Measurements from ENCODE around the gene CHRNB1.
"Not testable (repeated sequence)": the region's sequence is repeated elsewhere in the genome, so short reads cannot be mapped to it uniquely, and the experiment has no call there.

DNA sequence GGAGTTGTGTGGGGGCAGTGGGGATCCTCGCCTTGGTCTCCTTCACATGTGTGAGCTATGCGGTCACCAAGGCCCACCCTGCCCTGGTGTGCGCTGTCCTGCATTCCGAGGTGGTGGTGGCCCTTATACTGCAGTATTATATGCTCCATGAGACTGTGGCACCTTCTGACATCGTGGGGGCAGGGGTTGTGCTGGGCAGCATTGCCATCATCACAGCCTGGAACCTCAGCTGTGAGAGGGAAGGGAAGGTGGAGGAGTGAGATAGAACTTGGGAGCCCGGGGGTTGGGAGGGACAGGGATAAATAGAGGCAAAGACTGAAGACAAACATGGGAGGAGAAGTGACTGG lies 37.9 kb downstream of the CHRNB1 start:
- not testable (repeated sequence) for TF ChIP-seq EZH2phosphoT487 (IDR thresholded peaks at IDR 0.05; ENCODE audit: borderline replicate concordance, low read depth, low read length)
- TF ChIP-seq, protein P1, sequence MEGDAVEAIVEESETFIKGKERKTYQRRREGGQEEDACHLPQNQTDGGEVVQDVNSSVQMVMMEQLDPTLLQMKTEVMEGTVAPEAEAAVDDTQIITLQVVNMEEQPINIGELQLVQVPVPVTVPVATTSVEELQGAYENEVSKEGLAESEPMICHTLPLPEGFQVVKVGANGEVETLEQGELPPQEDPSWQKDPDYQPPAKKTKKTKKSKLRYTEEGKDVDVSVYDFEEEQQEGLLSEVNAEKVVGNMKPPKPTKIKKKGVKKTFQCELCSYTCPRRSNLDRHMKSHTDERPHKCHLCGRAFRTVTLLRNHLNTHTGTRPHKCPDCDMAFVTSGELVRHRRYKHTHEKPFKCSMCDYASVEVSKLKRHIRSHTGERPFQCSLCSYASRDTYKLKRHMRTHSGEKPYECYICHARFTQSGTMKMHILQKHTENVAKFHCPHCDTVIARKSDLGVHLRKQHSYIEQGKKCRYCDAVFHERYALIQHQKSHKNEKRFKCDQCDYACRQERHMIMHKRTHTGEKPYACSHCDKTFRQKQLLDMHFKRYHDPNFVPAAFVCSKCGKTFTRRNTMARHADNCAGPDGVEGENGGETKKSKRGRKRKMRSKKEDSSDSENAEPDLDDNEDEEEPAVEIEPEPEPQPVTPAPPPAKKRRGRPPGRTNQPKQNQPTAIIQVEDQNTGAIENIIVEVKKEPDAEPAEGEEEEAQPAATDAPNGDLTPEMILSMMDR (conservative IDR thresholded peaks at IDR 0.05; ENCODE audit: low read length): not testable (repeated sequence)

Data from OCI-LY7 (cell line).